Measurements from ENCODE around the gene SLIT3. TPM values are rescaled to one million over a fixed set of nuclear protein-coding genes. Genes with fewer than 3 reads are reported as not detected.
"Not testable (repeated sequence)": the region's sequence is repeated elsewhere in the genome, so short reads cannot be mapped to it uniquely, and the experiment has no call there.

The SLIT3 gene
- total RNA-seq, 1 donor from 2014 or later: 31.8 TPM

DNA sequence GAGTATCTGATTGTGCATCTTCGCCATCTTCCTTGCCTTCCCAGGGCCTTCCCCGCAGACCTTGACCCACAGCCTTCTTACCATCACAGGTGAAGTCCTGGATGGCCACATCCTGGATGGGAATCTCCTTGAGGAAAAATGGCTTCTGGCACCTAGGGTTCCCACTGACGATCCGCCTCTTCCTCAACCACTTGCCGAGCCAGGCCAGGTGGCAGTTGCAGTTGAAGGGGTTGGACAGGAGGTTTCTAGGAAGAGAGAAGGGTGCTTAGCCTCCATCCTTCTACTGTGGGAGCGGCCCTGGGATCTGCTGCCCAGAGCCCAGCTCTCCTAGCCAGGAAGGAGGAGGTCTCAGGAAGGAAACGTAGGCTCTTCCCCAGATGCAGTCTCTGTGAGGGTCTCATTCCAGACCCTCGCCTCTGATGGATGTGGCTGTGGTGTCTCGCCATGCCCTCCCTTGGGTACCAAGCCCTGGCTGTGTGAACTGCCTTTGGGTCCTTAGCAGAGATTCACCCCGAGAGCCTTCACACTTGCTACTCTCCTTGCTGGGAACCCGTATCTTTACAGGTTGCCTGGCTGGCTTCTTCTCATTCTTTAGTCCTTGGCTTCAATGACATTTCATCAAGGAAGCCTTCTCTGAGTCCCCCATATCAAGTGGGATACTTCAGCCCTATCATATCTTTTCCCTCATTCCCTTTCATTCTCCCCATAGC is 551.4 kb downstream of the SLIT3 start:
- H3K27me3 Mint-ChIP-seq (ENCODE audit: unreplicated experiment): no peaks in the 10 kb centered on the region
- no peaks in the 10 kb centered on the region for H3K4me1 Mint-ChIP-seq (ENCODE audit: unreplicated experiment)
- H3K27ac Mint-ChIP-seq (ENCODE audit: unreplicated experiment): no peak overlapping the region
- H3K36me3 Mint-ChIP-seq (ENCODE audit: unreplicated experiment): peaks cover 13% of the 10 kb centered on the region
- no peak for DNase-seq (ENCODE audit: extremely low spot score, unreplicated experiment)
- peaks cover 6% of the 10 kb centered on the region for H3K9me3 Mint-ChIP-seq (ENCODE audit: unreplicated experiment)
- TF ChIP-seq, protein P1, sequence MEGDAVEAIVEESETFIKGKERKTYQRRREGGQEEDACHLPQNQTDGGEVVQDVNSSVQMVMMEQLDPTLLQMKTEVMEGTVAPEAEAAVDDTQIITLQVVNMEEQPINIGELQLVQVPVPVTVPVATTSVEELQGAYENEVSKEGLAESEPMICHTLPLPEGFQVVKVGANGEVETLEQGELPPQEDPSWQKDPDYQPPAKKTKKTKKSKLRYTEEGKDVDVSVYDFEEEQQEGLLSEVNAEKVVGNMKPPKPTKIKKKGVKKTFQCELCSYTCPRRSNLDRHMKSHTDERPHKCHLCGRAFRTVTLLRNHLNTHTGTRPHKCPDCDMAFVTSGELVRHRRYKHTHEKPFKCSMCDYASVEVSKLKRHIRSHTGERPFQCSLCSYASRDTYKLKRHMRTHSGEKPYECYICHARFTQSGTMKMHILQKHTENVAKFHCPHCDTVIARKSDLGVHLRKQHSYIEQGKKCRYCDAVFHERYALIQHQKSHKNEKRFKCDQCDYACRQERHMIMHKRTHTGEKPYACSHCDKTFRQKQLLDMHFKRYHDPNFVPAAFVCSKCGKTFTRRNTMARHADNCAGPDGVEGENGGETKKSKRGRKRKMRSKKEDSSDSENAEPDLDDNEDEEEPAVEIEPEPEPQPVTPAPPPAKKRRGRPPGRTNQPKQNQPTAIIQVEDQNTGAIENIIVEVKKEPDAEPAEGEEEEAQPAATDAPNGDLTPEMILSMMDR (IDR thresholded peaks at IDR 0.05): no peak
- H3K4me3 Mint-ChIP-seq (ENCODE audit: unreplicated experiment): no peak overlapping the region

DNA sequence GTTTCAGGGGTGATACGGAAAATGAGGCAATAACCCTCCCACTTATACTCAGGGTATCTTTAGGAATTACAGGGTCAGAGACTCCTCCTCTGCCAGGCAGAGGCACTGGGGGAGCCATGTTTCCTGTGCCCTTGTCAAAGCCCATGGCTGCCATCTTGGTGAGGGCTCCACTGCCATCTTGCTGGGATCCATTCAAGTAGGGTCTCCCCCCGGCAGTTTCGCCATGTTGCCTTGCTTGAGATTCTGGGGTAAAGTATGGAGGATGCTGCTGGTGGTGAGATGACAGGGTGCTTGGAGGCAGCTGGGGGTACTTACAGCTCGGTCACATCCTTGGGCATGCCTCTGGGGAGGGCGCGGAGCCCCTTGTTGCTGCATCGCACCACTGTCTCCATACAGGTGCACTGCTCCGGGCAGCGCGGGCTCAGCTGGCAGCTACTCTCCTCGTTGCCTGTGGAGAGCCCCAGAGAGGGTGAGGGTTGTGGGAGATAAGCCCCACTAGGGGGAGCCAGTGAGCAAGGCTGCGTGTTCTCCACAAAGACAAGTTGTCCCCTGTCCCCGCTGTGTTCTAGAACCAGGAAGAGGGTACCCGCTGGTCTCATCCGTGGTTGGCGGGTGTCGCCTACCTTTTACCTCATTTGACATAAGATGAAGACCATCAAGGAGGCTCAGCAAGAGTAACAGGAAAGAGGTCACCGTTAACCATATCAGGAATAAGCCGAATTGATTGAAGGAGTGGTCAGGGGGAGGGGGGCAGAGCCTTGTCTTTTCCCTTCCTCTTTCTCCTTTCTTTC is 552.8 kb downstream of the SLIT3 start:
- Mint-ChIP-seq H3K27me3 (ENCODE audit: unreplicated experiment) (no peaks in the 10 kb centered on the region), H3K4me3 (ENCODE audit: unreplicated experiment) (no peak overlapping the region), H3K4me1 (ENCODE audit: unreplicated experiment) (no peaks in the 10 kb centered on the region), H3K9me3 (ENCODE audit: unreplicated experiment) (peaks cover 6% of the 10 kb centered on the region), H3K27ac (ENCODE audit: unreplicated experiment) (no peak overlapping the region), H3K36me3 (ENCODE audit: unreplicated experiment) (peaks cover 13% of the 10 kb centered on the region)
- TF ChIP-seq, protein P1 (IDR thresholded peaks at IDR 0.05): peak; percentile 39
- no peak for DNase-seq (ENCODE audit: extremely low spot score, unreplicated experiment)

DNA sequence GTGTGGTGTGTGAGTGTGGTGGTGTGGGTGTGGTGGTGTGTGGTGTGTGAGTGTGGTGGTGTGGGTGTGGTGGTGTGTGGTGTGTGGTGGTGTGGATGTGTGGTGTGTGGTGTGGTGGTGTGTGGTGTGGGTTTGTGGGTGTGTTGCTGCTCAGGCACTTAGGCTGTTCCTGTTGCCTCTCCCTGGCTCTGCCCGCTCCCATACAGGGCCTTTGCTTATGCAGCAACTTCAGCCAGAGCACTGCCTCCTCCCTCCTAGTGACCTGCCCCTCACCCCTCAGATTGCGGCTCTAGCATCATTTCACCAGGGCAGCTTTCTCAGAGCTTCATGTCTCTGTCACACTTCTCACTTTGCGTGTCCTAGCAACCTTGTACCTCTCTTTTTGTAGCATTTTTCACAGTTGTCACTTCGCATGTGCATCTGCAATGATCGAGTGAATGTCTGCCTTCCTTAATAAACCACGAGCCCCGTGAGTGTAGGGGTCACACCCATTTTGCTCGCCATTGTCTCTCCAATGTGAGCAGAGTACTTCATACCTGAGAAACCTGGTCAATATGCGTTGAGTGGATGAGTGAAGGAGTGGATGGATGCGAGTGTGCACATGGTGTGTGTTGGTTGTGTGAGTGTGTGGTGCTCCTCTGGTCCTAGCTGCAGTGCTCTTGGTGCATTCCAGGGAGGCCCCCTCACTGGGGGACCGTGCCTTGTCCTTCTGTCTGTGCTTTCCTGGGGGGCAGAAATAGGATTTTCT is 553.9 kb downstream of the SLIT3 start:
- H3K36me3 Mint-ChIP-seq (ENCODE audit: unreplicated experiment): peaks cover 13% of the 10 kb centered on the region
- H3K27ac Mint-ChIP-seq (ENCODE audit: unreplicated experiment): no peak overlapping the region
- H3K4me1 Mint-ChIP-seq (ENCODE audit: unreplicated experiment): no peaks in the 10 kb centered on the region
- TF ChIP-seq, protein P1 (IDR thresholded peaks at IDR 0.05): no peak
- H3K9me3 Mint-ChIP-seq (ENCODE audit: unreplicated experiment): peaks cover 6% of the 10 kb centered on the region
- no peaks in the 10 kb centered on the region for H3K27me3 Mint-ChIP-seq (ENCODE audit: unreplicated experiment)
- H3K4me3 Mint-ChIP-seq (ENCODE audit: unreplicated experiment): no peak overlapping the region
- no peak for DNase-seq (ENCODE audit: extremely low spot score, unreplicated experiment)

DNA sequence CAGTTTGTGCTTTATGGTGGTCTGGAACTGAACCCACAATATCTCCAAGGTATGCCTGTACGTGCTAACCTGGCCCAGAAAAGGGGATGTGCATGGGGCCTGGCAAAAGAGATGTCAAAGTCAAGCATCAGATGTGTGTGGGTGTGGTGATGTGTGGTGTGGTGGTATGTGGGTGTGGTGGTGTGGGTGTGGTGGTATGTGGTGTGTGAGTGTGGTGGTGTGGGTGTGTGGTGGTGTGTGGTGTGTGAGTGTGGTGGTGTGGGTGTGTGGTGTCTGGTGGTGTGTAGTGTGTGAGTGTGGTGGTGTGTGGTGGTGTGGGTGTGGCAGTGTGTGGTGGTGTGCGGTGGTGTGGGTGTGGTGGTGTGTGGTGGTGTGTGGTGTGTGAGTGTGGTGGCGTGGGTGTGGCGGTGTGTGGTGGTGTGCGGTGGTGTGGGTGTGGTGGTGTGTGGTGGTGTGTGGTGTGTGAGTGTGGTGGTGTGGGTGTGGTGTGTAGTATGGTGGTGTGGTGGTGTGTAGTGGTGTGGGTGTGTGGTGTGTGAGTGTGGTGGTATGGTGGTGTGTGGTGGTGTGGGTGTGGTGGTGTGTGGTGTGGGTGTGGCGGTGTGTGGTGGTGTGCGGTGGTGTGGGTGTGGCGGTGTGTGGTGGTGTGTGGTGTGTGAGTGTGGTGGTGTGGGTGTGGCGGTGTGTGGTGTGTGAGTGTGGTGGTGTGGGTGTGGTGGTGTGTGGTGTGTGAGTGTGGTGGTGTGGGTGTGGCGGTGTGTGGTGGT is 554.6 kb downstream of the SLIT3 start:
- not testable (repeated sequence) for H3K27ac Mint-ChIP-seq (ENCODE audit: unreplicated experiment); DNase-seq (ENCODE audit: extremely low spot score, unreplicated experiment); H3K27me3 Mint-ChIP-seq (ENCODE audit: unreplicated experiment); H3K9me3 Mint-ChIP-seq (ENCODE audit: unreplicated experiment); H3K4me3 Mint-ChIP-seq (ENCODE audit: unreplicated experiment); H3K4me1 Mint-ChIP-seq (ENCODE audit: unreplicated experiment)
- peaks cover 13% of the 10 kb centered on the region for H3K36me3 Mint-ChIP-seq (ENCODE audit: unreplicated experiment)

DNA sequence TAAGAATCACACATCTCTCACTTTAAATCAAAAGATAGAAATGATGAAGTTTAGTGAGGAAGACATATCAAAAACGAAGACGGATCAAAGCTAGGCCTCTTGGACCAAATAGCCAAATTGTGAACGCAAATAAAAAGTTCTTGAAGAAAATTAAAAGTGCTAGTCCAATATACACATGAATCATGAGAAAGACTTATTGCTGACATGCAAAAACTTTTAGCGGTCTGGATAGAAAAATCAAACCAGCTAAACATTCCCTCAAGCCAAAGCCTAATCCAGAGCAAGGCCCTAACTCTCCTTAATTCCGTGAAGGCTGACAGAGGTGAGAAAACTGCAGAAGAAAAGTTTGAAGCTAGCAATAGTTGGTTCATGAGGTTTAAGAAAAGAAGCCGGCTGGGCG is 557.3 kb downstream of the SLIT3 start:
- TF ChIP-seq, protein P1 (IDR thresholded peaks at IDR 0.05): no peak
- DNase-seq (ENCODE audit: extremely low spot score, unreplicated experiment): no peak
- H3K36me3 Mint-ChIP-seq (ENCODE audit: unreplicated experiment): peaks cover 9% of the 10 kb centered on the region
- no peaks in the 10 kb centered on the region for H3K27me3 Mint-ChIP-seq (ENCODE audit: unreplicated experiment)
- H3K9me3 Mint-ChIP-seq (ENCODE audit: unreplicated experiment): peaks cover 6% of the 10 kb centered on the region
- H3K4me1 Mint-ChIP-seq (ENCODE audit: unreplicated experiment): no peaks in the 10 kb centered on the region
- no peak overlapping the region for H3K4me3 Mint-ChIP-seq (ENCODE audit: unreplicated experiment)
- H3K27ac Mint-ChIP-seq (ENCODE audit: unreplicated experiment): no peak overlapping the region

DNA sequence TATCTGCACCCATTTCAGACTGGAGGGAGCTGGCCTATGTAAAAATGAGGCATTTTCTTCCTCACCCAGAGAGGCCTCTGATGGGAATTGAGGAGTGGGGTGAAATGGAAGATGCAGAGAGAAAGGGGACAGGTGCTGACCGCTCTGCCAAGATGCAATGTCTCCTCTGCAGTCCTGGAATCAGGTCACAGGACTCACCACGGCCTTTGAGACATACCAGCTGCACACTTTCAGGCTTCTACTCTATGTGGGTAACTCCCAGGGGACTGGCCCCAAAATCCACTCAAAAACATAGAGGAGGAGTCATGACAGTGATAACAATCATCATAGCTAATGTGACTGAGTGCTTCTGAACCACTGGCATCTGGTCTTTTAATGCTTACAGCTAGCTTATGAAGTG is 558.6 kb downstream of the SLIT3 start:
- H3K36me3 Mint-ChIP-seq (ENCODE audit: unreplicated experiment); H3K4me1 Mint-ChIP-seq (ENCODE audit: unreplicated experiment); H3K27me3 Mint-ChIP-seq (ENCODE audit: unreplicated experiment); H3K4me3 Mint-ChIP-seq (ENCODE audit: unreplicated experiment); H3K27ac Mint-ChIP-seq (ENCODE audit: unreplicated experiment); DNase-seq (ENCODE audit: extremely low spot score, unreplicated experiment); H3K9me3 Mint-ChIP-seq (ENCODE audit: unreplicated experiment): not testable (repeated sequence)
